Esophagus squamous epithelium (tissue), 5 donors: Measurements from ENCODE around the gene SH3GL3. TPM values are rescaled to one million over a fixed set of nuclear protein-coding genes. Genes with fewer than 3 reads are reported as not detected.

Experiments used
- DNase-seq: peaks from one replicate; lab custom pipeline; 2025; lab: John Stamatoyannopoulos, UW
- H3K27ac ChIP-seq, 4 donors: fragments of 200-600 bp; sonication (generic); one replicate each; pipeline ENCODE4 v1.5.1; 2016 to 2019; ENCODE audit warnings: mild to moderate bottlenecking in 1 of 4
- H3K27me3 ChIP-seq, 4 donors: fragments of 200-600 bp; sonication (generic); 1 replicate in 3 of 4; 2 replicates in 1 of 4; pipeline versions ENCODE4 v1.5.1 to v1.6.0; 2017 to 2021; ENCODE audit warnings: antibody characterized with exemption in 1 of 4
- H3K36me3 ChIP-seq, 3 donors: fragments of 200-600 bp; sonication (generic); one replicate each; pipeline ENCODE4 v1.5.1; 2016 to 2019
- H3K4me1 ChIP-seq, 3 donors: fragments of 200-600 bp; sonication (generic); one replicate each; pipeline ENCODE4 v1.5.1; 2017 to 2019
- H3K4me3 ChIP-seq, 4 donors: fragments of 200-600 bp; sonication (generic); 1 replicate in 3 of 4; 2 replicates in 1 of 4; pipeline ENCODE4 v1.5.1; 2016 to 2019; ENCODE audit warnings: mild to moderate bottlenecking in 2 of 4, moderate library complexity in 1 of 4
- H3K9me3 ChIP-seq, 3 donors: fragments of 200-600 bp; sonication (generic); one replicate each; pipeline ENCODE4 v1.5.1; 2016 to 2019
- POLR2A ChIP-seq, 4 donors: fragments of 450-650 bp; IDR thresholded peaks; one replicate each; pipeline ENCODE4 v1.6.1; 2017; ENCODE audit warnings: antibody characterized with exemption in 4 of 4, mild to moderate bottlenecking in 4 of 4, moderate library complexity in 3 of 4
- WGBS, 2 donors: methylation state at CpG; one replicate each; pipeline ENCODE4 v1.1.5; 2018; 5-methylcytosine and 5-hydroxymethylcytosine counted together
- intact Hi-C: fragments of 100-400 bp; cut with DNase I; formaldehyde crosslinking; loops from one replicate; pipeline ENCODE4 v1.15.0; 2022
- total RNA-seq, 4 donors: library from RNA; depleted of rRNA; stranded (reverse); fragments of >200 nt; gene quantifications; one replicate each; pipeline ENCODE4 v1.1.0, GENCODE V29; 2016
- TF ChIP-seq, protein P1 (sequence below), 6 experiments: fragments of 450-650 bp in 4 of 6; fragments of 200-600 bp in 2 of 6; sonication (generic) in 2 of 6; IDR thresholded peaks; one replicate each; pipeline ENCODE4 v1.5.1; 2016 to 2019; ENCODE audit warnings: antibody characterized with exemption in 6 of 6, mild to moderate bottlenecking in 4 of 6, moderate library complexity in 4 of 6
- donor health status: DM: yes; HTN: yes; CAD: no.

Gene SH3GL3
- total RNA-seq, 4 donors from 2014 or later = 0.57 to 5.7 (median 2.1) TPM

DNA sequence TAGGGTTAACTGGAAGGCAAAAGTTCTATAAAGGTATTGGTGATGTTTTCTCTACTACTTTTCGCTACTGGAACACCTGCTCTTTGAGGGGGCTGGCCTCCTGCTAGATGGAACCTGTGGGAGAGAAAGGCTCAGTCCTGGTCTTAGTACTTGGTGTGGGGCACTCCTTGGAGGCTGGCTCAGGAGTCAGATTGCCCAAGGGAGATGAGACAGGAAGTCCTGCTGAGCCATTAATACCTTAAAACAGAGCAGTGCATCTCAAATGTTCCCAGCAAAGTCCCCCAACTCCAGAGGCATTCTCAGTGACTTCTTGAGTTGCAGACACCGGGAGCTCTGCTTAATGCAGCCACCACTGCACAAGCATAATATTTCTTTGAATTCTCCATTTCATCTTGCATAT, 203.7 kb downstream of the SH3GL3 start:
- intact Hi-C loops = no loop called here
- TF ChIP-seq, protein P1, sequence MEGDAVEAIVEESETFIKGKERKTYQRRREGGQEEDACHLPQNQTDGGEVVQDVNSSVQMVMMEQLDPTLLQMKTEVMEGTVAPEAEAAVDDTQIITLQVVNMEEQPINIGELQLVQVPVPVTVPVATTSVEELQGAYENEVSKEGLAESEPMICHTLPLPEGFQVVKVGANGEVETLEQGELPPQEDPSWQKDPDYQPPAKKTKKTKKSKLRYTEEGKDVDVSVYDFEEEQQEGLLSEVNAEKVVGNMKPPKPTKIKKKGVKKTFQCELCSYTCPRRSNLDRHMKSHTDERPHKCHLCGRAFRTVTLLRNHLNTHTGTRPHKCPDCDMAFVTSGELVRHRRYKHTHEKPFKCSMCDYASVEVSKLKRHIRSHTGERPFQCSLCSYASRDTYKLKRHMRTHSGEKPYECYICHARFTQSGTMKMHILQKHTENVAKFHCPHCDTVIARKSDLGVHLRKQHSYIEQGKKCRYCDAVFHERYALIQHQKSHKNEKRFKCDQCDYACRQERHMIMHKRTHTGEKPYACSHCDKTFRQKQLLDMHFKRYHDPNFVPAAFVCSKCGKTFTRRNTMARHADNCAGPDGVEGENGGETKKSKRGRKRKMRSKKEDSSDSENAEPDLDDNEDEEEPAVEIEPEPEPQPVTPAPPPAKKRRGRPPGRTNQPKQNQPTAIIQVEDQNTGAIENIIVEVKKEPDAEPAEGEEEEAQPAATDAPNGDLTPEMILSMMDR (IDR thresholded peaks at IDR 0.05) = no peak
- no peak for TF ChIP-seq POLR2A (IDR thresholded peaks at IDR 0.05)

DNA sequence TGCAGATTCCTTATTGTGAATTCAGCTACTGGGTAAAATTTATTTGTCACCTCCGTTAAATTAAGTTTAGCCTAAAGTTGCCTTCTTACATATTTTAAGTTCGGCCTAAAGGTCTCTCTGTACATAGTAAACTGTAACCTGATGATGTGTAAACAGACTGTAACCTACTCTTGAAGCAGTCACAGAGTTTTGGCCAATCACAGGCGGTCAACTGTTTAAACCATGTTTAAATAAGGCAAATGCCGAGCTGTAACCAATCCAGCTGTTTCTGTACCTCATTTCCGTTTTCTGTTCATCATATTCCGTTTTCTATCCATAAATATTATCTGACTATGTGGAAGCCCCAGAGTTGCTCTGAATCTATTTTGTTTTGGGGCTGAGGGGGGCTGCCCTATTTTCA, 204.4 kb downstream of the SH3GL3 start:
- TF ChIP-seq, protein P1 (IDR thresholded peaks at IDR 0.05) = no peak
- TF ChIP-seq POLR2A (IDR thresholded peaks at IDR 0.05) = no peak
- no peaks in the 10 kb centered on the region for H3K36me3 ChIP-seq
- intact Hi-C loops = no loop called here
- peaks cover 0 to 83% (median 6%) of the 10 kb centered on the region in 4 donors for H3K27me3 ChIP-seq
- no peak overlapping the region for H3K4me3 ChIP-seq
- no peak for DNase-seq
- H3K9me3 ChIP-seq = no peaks in the 10 kb centered on the region
- H3K4me1 ChIP-seq = peaks cover 4 to 23% (median 7%) of the 10 kb centered on the region in 3 donors
- 75 to 79% methylated on average over 6 of the region's 6 CpGs for WGBS, 2 donors
- no peak overlapping the region for H3K27ac ChIP-seq

More for the DNA sequence above, 203.7 kb downstream of the SH3GL3 start:
- no peak for DNase-seq
- 75 to 83% methylated on average over 2 of the region's 2 CpGs for WGBS, 2 donors
- H3K9me3 ChIP-seq = no peaks in the 10 kb centered on the region
- no peak overlapping the region for H3K27ac ChIP-seq
- H3K4me1 ChIP-seq = peaks cover 4 to 23% (median 7%) of the 10 kb centered on the region in 3 donors
- H3K27me3 ChIP-seq = peaks cover 0 to 76% (median 6%) of the 10 kb centered on the region in 4 donors
- no peak overlapping the region for H3K4me3 ChIP-seq
- no peaks in the 10 kb centered on the region for H3K36me3 ChIP-seq

DNA sequence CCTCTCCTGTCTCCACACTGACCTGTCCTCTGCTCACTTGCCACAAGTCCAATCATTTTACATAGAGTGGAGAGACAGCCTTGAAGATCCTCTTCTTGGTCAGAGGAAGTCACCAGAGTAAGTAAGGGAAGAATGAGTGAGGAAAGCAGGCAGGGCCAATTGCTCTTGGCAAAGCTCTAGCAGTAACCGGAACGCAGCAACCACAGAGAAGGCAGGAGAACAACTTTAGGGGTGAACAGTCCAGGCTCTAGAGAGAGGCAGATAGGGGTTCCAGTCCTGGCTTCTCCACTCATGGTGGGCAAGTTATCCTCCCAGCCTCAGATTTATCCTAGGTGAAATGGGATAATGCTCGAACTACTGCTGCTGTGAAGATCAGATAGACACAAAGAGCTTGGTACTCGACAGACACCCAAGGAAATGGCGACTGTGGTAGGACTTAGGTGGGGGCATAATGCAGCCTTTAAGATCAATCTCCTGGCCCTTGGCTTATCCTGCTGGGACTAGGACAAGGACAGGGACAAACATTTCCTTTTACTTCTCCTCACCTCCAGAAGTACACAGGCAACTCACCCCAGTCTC, 205.6 kb downstream of the SH3GL3 start:
- peak overlapping the region in 2 of 4 donors; percentile 66 to 78 for H3K27ac ChIP-seq
- no peak overlapping the region for H3K4me3 ChIP-seq

DNA sequence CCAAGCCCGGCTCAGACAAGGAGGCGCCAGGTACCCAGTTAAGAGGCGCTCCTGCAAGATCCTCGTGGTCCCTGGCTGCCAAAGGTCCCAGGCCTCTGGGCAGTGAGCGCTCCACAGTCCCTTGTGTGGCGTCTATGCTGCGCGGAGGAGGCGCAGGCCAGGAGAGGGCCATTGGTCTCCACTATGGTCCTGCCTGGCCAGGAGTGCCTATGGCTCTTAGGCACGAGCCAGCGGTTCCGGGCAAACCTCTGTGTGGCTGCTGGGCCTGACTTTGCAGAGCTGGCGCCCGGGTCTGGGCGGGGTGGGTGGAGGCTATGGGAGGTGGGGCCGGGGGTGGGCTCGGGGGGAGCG, 206.1 kb downstream of the SH3GL3 start:
- no peaks in the 10 kb centered on the region for H3K36me3 ChIP-seq
- H3K4me1 ChIP-seq = peaks cover 4 to 31% (median 7%) of the 10 kb centered on the region in 3 donors
- peak overlapping the region in 3 of 4 donors; percentile 33 to 78 (median 66) for H3K27ac ChIP-seq
- 70% methylated on average over 2 of the region's 18 CpGs; no CpG with 5 or more reads in 1 of the 2 donors for WGBS, 2 donors
- DNase-seq = no peak
- H3K4me3 ChIP-seq = peak overlapping the region; percentile 22 to 68 (median 42)
- peaks cover 0 to 90% (median 6%) of the 10 kb centered on the region in 4 donors for H3K27me3 ChIP-seq
- TF ChIP-seq POLR2A (IDR thresholded peaks at IDR 0.05) = no peak
- TF ChIP-seq, protein P1 (IDR thresholded peaks at IDR 0.05) = no peak
- H3K9me3 ChIP-seq = no peaks in the 10 kb centered on the region
- intact Hi-C loops = no loop called here

More for the DNA sequence above, 205.6 kb downstream of the SH3GL3 start:
- 79% methylated on average over 5 of the region's 5 CpGs for WGBS, 2 donors
- no peak for DNase-seq
- H3K36me3 ChIP-seq = no peaks in the 10 kb centered on the region
- peaks cover 0 to 93% (median 6%) of the 10 kb centered on the region in 4 donors for H3K27me3 ChIP-seq
- intact Hi-C loops = no loop called here
- H3K4me1 ChIP-seq = peaks cover 4 to 25% (median 7%) of the 10 kb centered on the region in 3 donors
- TF ChIP-seq, protein P1 (IDR thresholded peaks at IDR 0.05) = no peak
- no peak for TF ChIP-seq POLR2A (IDR thresholded peaks at IDR 0.05)
- H3K9me3 ChIP-seq = no peaks in the 10 kb centered on the region

DNA sequence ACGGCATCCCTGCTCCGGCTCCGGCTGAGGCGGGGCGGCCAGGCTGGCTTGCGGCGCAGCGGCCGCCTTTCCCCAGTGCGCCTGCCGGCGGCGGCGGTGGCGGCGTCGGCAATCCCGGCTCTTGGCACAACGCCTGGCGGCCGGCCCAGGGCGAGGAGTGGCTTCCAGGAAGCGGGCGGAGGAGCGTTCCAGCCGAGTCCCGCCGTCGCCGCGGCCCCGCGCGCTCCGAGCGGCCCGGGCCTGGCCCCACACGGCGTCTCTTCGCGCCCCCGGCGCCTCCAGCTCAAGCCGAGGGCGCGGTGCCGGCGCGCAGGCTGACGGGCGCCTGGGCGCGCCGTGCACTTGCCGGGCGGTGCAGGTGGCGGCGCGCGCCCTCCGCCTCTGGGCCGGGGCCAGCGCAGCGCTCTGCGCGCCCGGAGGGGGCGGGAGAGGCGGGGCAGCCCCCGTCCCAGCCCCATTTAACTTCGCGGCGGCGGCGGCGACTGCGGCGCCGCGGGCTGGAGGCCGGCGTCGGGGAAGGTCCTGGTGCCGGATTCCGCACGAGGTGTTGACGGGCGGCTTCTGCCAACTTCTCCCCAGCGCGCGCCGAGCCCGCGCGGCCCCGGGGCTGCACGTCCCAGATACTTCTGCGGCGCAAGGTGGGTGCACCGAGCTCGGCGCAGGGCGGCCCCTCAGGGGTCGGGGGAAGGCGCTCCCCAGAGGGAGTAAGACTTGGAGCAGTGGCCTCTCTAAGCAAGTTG, 206.7 kb downstream of the SH3GL3 start, which contains the start of gene ADAMTSL3:
TSS of gene ADAMTSL3 (plus strand) at position 485 of the 740 bp plus-strand sequence. CDS start 1,639 bp downstream, outside the sequence.
- DNase-seq = no peak
- H3K36me3 ChIP-seq = no peaks in the 10 kb centered on the region
- peaks cover 4 to 36% (median 7%) of the 10 kb centered on the region in 3 donors for H3K4me1 ChIP-seq
- H3K4me3 ChIP-seq = peak within 1 kb of the TSS; percentile 22 to 68 (median 42)
- peak within 1 kb of the TSS in 3 of 4 donors; percentile 33 to 78 (median 66) for H3K27ac ChIP-seq
- no peak for TF ChIP-seq POLR2A (IDR thresholded peaks at IDR 0.05)
- TF ChIP-seq, protein P1 (IDR thresholded peaks at IDR 0.05) = peak in 1 of 6 experiments; percentile 12
- no peaks in the 10 kb centered on the region for H3K9me3 ChIP-seq
- peaks cover 0 to 85% (median 6%) of the 10 kb centered on the region in 4 donors for H3K27me3 ChIP-seq
- intact Hi-C loops = no loop called here
- WGBS, 2 donors = no CpG with 5 or more reads among the region's 105 CpGs
